GM18873 (cell line): ENCODE measurements around the gene PPP2R5D.
"Not testable (repeated sequence)": the region's sequence is repeated elsewhere in the genome, so short reads cannot be mapped to it uniquely, and the experiment has no call there.

Experiments
- ATAC-seq: cut with Tn5 transposase; IDR thresholded peaks from one replicate; pipeline ENCODE4 v1.9.1; 2021; ENCODE audit warnings: mild to moderate bottlenecking, moderate library complexity, moderate number of reproducible peaks; ENCODE audit not compliant: unreplicated experiment, low FRiP score

The PPP2R5D gene

GRCh38 chr6:43021270-43022047, 37.1 kb downstream of the PPP2R5D start, which contains the start of gene RRP36:
TSS of gene RRP36 (plus strand) at chr6:43021623. CDS start at chr6:43021655, 32 bp downstream.
- ATAC-seq: no peak

- ATAC-seq: no peak
These were observed 40.1 kb downstream of the PPP2R5D start for GRCh38 chr6:43024436-43024835.

DNA sequence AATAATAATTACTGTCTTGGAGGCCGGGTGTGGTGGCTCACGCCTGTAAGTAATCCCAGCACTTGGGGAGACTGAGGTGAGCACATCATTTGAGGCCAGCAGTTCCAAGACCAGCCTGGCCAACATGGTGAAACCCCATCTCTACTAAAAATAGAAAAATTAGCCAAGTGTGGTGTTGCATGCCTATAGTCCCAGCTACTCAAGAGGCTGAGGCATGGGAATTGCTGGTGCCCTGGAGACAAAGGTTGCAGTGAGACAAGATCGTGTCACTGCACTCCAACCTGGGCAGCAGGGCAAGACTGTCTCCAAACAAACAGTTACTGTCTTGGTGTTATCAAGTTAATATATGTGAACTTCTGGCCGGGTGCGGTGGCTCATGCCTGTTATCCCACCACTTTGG, 42.0 kb downstream of the PPP2R5D start:
- no peak for ATAC-seq

GRCh38 chr6:43029120-43029519, 44.8 kb downstream of the PPP2R5D start:
- no peak for ATAC-seq

DNA sequence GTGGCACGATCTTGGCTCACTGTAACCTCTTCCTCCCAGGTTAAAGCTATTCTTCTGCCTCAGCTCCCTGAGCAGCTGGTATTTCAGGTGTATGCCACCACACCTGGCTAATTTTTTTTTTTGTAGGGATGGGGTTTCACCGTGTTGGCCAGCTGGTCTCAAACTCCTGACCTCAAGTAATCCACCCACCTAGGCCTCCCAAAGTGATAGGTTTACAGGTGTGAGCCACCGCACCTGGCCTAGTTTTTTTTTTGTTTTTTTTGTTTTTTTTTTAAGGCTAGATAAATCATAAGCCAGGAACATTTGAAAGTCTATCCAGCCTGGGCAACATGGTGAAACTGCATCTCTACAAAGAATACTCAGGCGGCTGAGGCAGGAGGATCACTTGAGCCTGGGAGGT, 48.0 kb downstream of the PPP2R5D start:
- ATAC-seq: no peak

GRCh38 chr6:43033496-43034189, 49.3 kb downstream of the PPP2R5D start:
- no peak for ATAC-seq

DNA sequence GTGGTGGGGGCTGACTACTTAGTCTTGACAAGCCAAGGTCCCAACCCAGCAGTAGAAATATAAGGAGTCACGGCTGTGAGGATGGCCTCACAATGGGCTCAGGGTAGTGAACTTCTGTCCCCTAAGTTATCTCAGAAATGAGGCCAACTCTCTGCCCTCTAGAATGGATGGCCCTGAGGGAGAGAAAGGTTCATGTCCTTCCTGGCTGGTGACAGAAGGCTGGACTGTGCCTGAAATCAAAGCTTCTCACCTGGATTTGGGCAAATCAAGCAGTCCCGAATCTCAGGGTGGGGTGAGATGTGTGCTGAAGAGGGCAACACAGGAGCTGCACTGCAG, 49.8 kb downstream of the PPP2R5D start:
- no peak for ATAC-seq

DNA sequence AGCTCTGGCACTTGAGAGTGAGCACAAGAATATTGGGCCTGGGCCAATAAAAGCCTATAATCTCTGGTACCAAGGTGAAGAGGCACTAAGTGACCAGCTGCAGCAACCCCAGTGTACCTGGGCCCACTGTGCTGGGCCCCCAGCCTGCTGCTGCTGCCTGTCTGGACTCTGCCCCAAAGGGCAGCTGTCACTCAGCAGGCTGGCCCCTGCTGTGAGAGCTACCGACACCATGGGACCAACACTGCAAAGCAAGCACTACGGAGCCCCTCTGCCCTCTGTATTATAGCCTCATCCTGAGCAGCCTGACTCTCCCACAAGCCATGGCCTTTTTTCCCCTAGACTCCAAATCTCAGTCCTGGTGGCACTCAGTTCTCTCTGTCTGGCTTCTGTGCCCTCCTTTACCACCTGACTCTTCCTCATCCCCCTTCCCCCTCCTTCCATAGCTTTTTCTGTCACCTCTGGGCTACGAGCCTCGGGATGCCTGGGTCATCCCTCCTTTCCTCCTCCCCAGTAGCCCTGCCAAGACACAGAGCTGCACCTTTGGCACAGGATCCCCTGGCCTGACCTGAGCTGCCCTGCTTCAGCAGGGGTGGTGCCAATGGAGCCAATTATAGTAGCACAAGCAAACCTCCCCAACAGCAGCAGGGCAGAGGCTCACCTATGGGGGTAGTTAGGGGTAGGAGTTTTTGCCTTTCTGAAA, 51.3 kb downstream of the PPP2R5D start:
- no peak for ATAC-seq

DNA sequence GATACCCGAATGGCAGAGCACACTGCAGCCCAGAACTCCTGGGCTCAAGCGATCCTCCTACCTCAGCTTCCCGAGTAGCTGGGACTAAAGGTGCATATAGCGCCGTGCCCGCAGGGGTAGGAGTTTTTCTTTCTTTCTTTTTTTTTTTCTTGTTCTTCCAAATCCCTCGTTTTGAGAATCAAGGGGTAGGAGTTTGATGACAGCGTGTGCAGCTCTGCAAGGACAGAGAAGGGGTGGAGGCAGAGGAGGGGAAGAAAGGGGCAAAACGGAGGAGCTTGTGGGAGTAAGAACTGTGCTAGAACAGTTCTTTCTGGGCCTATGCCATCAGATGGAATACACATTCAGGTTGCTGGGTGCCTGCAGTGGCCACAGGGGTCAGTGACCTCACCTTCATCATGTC, 52.3 kb downstream of the PPP2R5D start:
- no peak for ATAC-seq

DNA sequence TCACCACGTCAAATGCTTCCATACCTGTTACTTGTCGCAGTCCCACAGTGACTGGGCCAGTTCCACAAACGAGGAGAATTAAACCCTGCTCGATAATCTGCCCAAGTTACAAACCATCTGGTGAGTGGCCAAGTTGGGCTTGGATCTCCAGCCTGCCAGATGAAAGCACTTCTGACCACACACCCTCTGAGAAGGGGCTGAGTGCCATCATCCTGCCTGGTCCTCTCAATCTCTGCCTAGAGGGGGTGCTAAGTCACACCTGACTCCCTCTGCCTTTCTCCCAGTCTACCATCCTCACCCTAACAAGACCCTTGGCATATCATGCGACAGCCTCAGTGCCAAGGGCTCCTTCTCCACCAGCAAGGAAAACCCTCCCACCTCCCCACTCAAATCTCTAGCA, 52.8 kb downstream of the PPP2R5D start:
- no peak for ATAC-seq

GRCh38 chr6:43037706-43038105, 53.3 kb downstream of the PPP2R5D start:
- no peak for ATAC-seq

DNA sequence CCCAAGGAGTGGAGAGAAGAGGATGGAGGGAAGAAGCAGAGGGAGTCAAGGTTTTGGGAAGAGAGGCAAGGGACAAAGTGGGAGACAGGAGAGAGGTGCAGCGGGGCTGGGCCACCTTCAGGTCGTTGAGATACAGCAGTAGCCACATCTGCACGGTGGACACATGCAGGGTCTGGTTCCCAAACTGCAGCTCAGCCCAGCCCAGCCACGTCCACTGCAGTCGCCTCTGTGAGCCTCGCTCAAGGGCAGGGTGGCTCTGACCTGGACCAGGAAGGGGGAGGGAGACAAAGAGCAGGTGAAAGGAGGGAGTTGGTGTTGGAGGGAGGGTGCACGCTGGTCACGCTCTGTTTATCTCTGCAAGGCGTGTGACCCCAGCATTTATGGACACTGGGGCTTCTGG, 54.4 kb downstream of the PPP2R5D start:
- ATAC-seq: no peak

- ATAC-seq: no peak
These were observed 56.3 kb downstream of the PPP2R5D start for GRCh38 chr6:43040542-43041257.

DNA sequence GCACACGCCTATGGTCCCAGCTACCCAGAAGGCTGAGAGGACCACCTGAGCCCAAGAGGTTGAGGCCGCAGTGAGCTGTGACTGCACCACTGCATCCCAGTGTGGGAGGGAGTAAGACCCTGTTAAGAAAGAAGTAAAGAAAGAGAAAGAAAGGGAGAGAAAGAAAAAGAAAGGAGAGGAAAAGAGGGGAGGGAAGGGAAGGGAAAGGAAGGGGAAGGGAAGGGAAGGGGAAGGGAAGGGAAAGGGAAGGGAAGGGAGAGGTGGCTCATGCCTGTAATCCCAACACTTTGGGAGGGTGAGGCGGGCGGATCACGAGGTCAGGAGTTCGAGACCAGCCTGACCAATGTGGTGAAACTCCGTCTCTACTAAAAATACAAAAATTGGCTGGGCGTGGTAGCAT, 57.1 kb downstream of the PPP2R5D start:
- ATAC-seq: not testable (repeated sequence)

- no peak for ATAC-seq
These were observed 58.9 kb downstream of the PPP2R5D start for GRCh38 chr6:43043310-43043709.

- no peak for ATAC-seq
These were observed 61.1 kb downstream of the PPP2R5D start for GRCh38 chr6:43045371-43045930.

DNA sequence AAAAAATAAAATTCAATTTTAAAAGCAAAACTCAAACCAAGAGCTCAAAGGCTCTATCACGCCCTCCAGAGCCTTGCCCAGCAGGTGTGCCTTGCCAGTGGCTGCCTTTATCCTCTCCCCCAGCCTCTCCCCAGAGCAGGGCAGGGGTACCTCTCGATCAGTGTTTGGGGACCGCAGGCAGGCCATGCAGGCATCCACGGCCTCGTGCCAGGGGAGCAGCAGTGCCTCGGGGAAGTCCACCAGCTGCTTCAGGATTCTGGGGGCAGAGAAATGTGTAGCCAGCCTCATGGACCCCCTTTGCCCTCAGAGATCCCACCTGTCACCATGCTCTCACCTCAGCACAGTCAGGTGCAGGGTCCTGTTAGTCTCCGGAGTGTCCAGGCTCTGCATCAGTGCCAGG, 63.6 kb downstream of the PPP2R5D start:
- no peak for ATAC-seq

GRCh38 chr6:43050981-43051380, 66.6 kb downstream of the PPP2R5D start:
- ATAC-seq: no peak

GRCh38 chr6:43052225-43052841, 68.0 kb downstream of the PPP2R5D start:
- ATAC-seq: no peak
